NCI-H1092 (cell line): ENCODE measurements around the gene INPP4B.

Experiments
- DNase-seq: peaks from one replicate; lab custom pipeline; 2025; lab: John Stamatoyannopoulos, UW

The INPP4B gene

DNA sequence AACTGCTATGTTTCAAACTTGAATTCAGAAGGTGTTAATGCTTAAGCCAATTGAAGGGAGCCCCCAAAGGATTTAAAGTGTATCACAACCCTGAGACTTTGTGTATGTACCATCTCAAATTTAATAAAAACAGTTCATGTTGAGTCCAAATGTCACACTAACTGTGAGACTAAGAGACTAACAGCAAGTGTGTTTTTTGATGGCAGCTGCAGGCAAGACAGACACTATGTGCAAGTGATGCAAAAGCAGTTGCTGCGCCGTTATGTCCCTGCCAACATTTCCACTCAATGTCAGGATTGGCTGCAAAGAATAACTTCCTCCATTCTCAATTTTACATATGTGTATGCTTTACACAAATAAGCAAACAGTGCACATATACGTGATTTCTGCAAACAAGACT is 615.1 kb downstream of the INPP4B start:
- DNase-seq = no peak

DNA sequence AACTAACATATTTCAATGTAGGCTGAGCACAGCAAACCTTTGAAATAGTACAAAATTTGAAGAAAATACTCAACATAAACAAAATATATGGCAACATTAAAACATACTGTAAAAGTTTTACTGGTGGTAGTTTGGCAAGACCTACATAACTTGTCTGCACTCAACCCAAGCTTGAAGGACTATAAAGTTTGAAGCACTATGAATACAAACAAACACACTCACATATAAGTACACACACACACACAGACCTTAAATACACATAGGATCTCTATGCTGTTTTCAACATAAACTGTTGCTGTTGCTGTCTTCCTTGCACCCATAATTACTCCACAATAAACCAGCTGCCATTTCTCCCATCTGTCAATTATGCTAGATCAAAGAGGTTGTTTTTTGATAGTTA is 620.1 kb downstream of the INPP4B start:
- DNase-seq = no peak

DNA sequence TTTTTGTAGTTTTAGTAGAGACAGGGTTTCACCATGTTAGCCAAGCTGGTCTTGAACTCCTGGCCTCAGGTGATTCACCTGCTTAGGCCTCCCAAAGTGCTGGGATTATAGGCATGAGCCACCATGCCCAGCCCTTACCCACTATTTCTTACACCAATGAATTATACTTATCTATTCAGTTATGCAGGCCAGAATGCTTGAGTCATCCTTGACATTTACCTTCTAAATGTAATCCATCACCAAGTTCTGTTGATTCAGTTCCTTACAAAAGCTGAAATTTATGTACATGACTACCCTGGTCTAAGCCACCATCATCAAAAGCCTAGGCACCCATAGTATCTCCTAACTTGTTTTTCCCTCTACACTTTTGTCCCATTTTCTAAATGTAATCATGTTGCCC is 624.0 kb downstream of the INPP4B start:
- DNase-seq = no peak

DNA sequence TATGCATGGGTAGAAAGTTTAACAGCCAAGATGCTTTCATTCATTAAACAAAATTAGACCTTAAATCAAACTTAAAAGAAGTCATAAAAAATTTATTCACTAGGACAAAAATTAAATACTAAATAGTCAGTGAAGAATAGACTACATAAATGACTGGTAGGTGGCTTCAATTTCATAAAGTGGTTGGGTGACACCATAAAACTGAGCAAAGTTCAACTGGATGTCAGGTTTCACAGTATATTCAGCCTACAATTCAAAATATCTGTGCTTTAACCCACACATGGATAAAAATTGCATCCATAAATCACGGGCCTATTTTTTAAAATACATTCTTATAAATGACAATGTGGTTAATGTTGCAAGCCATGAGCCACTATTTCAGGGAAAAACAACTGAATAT is 627.4 kb downstream of the INPP4B start:
- no peak for DNase-seq

DNA sequence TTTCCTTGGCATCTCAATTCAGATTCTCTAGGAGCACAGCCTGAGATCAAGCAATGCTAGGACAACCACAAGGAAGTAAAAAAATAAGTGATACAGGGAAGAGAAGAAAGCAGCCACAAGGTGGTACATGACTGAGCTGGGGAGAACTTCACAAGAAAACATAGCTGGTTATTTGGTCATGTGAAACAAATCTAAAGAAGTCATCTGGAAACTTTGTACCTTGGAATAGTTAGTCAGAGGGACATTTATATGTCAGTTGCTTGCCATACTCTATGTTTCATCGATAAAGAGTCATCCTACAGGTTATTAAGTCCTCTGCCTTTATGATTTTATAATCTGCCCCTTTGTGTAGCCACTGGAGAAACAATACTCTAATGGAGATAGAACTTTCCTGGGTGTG is 634.7 kb downstream of the INPP4B start:
- DNase-seq = no peak

DNA sequence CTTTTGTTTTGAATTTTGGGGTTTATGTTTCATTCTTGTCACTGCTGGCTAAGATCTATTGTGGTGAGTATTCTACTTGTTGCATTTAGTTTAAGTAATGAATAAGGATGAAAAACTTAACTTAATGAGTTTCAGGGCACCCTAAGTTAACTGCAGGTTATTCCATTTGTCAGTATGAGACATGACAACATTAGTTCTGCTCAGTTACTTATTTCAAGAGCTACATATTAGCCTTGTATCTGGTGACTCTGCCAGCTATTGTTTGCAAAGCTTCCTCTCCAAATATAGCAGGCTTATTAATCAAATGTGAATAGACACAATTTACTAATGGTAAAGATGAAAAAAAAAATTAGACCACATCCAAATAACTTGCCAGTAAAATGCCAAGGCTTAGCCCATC is 642.6 kb downstream of the INPP4B start:
- no peak for DNase-seq

DNA sequence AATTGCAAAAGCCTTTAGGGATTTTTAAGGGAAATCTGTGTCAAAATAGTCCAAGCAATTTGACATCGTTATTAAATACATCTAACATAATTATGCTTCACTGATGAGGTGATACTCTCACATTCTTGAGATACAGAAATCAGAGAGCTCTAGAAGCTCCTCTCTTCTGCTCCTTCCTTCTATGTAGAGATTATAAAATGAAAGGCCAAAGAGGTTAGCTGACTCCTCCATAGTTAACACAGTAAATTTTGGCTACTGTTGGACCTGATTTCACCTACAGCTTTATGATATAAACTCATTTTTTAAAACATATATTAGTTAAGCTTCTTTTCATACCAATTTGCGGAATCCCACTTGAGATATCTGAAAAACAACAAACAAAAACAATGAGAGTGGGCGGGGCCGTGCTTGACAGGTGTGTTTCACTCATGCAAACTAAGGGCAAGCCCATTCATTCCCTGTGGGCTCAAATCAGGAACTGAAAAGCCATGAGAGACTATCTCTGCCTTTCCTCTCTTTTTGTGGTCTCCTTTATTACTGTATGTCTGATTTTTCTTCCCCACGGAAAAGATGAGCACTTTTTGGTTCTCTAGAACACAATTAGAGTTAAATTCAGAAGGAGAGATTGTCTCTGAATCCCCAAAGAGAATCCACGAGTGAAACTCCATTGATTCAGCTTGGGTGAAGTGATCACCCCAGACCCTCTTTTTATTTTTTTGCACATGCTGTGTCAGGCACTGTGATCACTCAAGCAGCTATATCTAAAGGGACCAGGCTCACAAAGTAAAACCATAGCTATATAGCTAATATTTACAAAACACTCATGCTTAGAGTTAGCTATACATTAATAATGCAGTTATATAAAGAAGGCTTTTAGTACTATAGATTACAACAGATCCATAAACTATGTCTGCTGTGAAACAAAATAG is 643.4 kb downstream of the INPP4B start:
- DNase-seq = no peak

DNA sequence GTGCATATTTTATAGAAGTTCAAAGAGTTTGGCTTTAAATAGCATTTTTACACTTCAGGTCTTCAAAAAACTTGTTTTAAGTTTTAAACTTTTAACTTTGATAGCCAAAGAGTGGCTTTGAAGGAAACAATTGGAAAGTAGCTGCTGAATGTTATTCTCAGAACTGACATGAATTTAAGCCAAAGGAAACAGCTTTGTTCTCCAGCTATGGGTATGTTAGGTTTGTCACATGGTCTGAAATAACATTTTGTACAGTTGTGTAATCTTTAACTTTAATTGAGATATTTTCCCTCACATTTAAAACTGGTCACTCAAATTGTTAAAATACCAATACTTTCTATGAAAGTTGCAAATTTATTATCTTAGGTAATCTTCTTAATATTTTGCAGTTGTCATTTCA is 645.1 kb downstream of the INPP4B start:
- DNase-seq = no peak

DNA sequence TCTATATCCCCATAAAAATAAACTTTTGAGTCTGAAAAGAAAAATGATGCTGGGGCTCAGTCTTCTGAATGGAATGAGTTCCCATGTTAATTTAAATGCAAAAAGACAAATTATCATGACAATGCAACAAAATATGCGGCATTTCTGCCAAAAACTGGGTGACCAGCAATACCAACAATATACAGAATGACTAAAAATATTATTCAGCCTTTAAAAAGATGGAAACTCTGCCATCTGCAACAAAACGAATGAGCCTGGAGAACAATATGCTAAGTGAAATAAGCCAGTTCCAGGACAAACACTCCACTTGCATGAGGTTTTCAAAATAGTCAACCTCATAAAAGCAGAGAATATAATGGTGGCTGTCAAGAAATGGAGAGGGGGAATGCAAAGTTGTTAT is 651.2 kb downstream of the INPP4B start:
- DNase-seq = no peak

DNA sequence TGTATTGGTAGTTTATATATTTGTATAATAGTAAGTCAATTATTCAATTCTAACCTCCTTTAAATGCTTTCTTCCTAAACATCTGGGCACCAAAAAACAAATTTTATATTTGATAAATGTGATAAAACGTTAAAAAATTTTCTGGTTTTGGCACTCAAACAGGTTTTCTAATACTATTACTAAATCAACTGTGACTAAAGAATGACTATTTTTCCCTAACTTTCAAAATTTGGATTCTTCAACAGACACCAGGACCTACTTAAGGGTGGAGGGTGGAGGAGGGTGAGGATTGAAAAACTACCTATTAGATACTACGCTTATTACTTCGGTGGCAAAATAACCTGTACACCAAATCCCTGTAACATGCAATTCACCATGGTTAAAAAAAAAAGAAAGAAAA is 654.2 kb downstream of the INPP4B start:
- DNase-seq = no peak

DNA sequence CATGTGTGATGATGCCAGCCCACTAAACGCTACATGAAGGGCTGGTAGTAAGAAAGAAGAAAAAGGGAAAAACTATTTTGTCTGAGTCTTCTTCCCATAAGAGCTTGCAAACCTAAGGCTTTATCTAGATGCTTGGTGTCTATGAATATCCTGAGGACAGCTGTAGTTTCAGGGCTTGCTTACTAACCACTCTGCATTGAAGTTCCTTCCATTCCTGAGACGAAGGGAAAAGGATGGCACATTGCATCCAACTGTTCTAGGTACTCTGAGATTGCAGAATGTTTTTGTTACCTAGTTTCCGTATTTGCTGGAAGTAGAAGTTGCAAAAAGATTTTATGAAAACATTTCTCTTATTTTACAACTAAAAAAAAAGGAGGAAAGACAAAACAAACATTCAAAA is 665.1 kb downstream of the INPP4B start:
- DNase-seq = no peak

DNA sequence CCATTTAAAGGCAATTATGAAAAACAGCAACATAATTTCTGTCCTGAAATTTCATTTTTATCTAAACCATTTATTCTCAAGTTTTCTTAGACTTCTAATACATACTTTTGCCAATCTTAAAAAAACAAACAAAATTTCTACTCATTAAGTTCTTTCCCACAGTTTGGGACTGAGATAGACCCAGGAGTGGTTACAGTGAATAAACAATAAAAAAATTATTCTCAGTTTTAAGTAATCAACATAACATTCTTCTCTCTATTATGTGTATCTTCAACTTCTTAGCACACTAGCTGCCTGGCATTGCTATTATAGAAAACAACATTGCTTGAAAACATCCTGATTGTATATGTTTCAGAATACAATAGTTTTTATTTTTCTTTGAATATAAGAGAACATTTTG is 676.9 kb downstream of the INPP4B start:
- no peak for DNase-seq

DNA sequence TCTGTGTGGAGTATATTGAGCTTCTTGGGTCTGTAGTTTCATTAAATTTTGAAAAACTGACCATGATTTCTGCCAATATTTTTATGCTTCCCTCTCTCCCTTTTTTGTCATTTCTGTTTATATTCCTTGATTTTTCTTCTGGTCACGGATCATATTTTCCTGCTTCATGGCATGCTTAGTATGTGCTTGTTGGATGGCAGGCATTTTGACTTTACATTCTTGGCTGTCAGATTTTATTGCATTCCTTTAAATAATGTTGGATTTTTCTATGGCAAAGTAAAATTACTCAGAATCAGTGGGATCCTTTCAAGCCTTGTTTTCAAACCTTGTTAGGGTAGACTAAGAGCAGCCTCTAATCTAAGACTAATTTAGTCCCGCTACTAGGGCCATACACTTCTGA is 677.9 kb downstream of the INPP4B start:
- no peak for DNase-seq

DNA sequence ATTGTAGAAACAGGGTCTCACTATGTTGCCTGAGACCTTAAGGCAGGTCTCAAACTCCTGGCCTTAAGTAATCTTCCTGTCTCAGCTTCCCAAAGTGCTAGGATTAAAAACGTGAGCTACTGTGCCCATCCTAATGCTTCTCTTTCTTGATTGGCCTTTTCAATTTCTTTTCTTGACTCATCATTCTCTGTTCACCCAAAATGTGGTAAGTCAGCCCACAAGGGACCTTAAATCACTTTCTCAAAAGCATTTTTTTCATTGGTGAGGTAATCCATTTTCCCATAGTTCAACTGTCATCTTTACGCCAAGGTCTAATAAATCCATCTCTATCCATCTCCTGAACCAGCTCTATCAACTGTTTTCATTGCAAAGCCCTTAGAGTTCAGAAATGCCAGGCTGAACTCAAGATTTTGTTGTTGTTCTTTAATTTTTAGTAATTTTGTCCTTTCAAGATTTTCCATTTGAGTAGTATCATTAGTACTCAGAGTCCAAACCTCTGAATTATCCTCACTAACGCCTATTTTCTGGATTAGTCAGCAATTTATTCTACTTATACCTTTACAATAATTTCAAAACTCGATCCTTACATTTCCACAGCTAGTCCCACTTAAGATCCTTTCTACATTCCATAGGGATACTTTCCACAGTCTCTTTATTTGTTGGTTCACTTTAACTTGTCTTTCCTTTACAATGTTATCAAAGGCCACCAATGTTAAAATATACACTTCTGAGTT is 681.2 kb downstream of the INPP4B start:
- DNase-seq = no peak

DNA sequence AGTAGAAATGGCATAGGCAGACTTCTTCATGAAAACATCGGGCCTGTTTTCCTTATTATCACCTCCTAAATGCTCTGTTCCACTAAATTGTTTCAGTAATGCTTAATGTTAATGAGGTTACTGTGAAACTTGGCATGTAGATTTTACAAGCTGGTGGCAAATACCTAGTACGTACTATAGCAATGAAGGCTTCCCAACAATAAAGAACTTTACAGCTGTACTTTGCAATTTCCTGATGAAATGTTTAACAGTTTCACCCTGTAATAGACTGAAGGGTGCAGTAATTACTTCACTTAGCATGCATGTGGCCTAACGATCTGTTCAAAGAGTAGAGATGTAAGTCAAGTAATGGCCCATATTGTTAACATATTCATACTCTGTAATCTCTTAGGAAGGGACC is 685.0 kb downstream of the INPP4B start:
- DNase-seq = no peak

DNA sequence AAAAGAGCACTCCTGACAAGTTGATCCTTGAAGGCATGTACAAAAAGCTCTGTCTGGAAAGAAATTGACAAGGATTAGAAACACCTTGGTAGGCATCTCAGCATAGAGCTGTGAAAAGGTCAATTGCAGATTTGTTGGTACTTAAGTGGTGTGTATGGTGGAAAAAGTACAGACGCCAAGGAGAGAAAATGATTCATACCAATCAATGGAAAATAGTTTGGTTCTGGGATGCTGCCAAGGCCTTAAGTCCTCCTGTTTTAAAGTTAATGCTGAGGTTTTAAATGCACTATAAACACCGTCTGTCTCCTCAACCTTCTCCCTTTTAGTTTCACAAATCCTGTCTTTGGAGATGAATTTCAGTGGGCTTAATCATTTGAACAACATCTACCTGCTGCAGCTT is 685.6 kb downstream of the INPP4B start:
- no peak for DNase-seq

DNA sequence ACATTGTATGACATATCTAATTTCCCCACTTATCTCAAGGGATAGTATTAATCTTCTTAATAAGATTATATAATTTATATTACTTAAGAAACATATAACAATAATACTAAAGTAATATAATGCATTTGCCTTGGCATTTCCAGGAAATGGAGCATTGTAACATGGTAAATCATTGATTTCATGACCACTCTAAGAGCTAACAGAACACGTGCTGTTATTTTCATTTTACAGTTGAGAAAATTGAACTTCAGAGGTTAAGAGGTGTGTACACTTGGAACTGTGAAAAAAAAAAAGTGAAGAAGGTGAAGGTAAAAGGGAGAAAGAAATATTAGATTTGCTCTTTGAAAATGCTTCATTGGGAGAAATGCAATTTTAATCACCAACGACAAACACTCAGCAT is 687.1 kb downstream of the INPP4B start:
- no peak for DNase-seq

DNA sequence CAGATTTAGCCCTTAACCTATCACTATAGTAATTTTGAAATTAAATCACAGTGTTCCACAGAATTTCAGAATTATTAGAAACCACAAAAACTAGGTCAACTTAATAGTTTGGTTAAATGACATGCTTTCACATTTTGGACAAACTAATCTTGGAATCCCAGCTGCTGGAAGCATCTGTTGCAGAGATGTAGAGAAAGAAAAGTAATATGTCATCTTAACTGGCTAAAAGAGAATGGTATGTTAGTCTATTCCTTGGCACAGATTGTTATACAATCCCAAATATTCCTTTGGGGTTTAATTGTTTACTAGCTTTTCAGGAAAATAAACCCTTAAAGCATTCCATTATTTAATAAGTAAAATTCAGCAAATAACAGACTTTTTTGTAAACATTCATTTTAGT is 689.8 kb downstream of the INPP4B start:
- DNase-seq = no peak

DNA sequence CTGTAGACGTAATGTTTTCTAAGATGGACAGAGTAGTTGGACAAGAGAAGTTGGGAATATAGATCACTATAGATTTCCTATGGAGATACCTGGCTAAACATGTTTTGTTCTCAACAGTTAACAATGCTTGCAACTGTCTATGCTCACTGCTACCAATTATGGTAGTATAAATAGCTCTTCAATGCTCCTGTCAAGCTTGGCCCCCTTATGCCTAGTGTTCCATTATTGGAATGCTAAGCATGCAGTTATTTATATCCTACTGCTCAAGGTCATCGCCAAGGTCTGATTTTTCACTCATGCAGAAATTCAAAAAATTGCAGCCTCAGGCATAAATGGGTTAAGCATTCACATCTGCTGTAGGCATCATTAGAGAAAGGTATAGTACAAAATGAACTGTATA is 690.8 kb downstream of the INPP4B start:
- DNase-seq = no peak

DNA sequence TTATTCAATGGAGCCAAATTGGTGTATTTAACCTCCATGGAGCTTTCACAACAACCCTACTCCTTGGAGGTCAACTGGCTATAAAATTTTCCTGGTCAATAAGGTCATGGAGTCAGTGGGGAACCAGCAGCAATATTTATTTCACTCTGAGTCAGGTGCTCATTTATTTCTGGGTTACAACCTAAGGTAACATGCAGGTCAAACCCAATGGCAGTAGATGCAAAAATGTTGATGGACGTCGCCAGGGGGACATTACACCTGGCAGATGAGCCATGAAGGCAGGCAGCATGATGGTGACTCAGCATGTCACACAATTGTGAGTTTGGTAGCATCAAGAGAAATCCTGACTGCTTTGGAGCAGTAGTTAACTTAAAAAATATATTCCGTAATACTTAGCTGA is 695.6 kb downstream of the INPP4B start:
- DNase-seq = no peak

DNA sequence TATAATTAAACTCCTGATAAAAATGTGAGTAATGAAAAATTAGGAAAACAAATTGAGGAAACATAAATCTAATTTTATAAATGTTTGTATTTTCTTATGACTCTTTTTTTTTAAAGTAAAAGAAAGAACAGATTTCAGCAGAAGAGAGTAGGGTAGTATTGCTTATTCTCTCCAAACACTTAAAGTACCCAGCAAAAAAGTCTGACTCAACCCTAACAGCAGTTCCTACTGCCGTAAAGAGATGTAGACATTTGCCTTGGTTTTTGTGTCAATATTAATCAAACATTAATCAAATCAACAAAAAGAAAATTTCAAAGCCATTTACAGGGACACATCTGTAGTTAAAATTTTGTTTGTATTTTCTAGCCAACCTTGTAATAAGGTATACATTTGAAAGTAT is 701.3 kb downstream of the INPP4B start:
- no peak for DNase-seq

DNA sequence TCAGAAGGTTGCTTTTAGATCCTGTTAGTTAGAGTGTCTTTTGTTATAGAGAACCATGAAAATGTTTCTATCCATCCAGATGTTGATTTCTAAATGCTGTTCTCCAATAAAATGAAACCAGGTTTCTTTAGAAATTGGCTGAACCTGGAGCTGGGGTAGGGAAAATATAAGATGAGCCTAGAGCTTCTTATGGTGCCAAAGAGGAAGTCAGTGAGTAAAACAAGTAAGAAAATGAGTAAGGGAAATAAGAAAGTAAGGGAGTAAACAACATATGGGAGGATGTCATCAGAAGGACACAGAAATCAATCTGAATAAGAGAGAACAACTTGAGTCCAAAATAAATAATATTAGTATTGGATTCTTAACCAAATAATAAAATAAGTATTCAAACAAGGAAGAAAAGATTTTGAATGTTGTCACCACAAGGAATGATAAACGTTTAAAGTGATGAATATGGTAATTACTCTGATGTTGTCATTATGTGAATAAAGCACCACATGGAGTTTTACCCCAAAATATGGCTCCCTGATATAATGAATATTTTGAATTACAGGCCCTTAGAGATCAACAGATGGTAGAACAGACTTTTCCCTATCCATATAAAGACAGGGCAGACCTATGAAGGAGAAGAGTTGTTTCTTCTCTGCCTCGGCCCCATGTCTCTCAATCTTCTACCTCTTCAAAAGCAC is 703.6 kb downstream of the INPP4B start:
- no peak for DNase-seq

DNA sequence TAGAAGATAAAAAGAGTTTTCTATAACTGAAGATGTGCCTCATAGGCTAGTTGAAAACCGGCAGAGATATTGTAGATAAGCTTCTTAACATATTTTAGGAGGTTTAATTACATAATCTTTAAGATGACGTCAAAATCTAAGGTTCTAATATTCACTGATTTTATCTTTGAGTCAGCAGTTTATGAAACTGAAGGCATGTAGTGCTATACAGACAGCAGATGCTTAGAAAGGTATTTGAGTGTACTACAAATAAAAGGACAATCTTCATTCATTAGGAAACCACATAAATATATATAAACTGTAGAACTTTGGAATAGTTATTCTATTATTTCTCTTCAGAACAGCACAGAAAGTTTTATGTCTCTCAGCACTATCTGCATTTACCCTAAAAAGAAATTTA is 704.9 kb downstream of the INPP4B start:
- no peak for DNase-seq
